SK-N-SH treated with all-trans-retinoic acid at 6 μM for 48 hours (cell line): ENCODE results near the gene HOXB7.

ENCODE experiments used
- CSRNP3 ChIP-seq: fragments of 250-450 bp; sonication (Bioruptor Pico); IDR thresholded peaks from 2 replicates; pipeline ENCODE4 v1.5.1; 2021; ENCODE audit warnings: mild to moderate bottlenecking, moderate library complexity
- PATZ1 ChIP-seq: fragments of 250-450 bp; sonication (Bioruptor Pico); IDR thresholded peaks from 2 replicates; pipeline ENCODE4 v1.8.0; 2020; ENCODE audit warnings: mild to moderate bottlenecking, moderate library complexity, borderline replicate concordance
- ZFP3 ChIP-seq: fragments of 250-450 bp; sonication (Bioruptor Pico); IDR thresholded peaks from 2 replicates; pipeline ENCODE4 v1.5.0; 2020; ENCODE audit warnings: mild to moderate bottlenecking, moderate library complexity
- ZNF565 ChIP-seq: fragments of 450-650 bp; formaldehyde crosslinking; conservative IDR thresholded peaks from 2 replicates; pipeline ENCODE4 v1.5.0; 2020; ENCODE audit warnings: low read depth, mild to moderate bottlenecking, moderate library complexity

- TF ChIP-seq PATZ1 (CRISPR knock-in tag) (no peak), ZNF565 (CRISPR knock-in tag) (no peak), CSRNP3 (CRISPR knock-in tag) (no peak), ZFP3 (CRISPR knock-in tag) (no peak)
These were observed 29.4 kb upstream of the HOXB7 start for GRCh38 chr17:48639982-48640857.
